ENCODE measurements around the gene SPEG.
A peak's percentile ranks its signal among the peaks of the same experiment; 100 is the strongest.

The SPEG gene

GRCh38 chr2:219468410-219469185, 34.0 kb downstream of the SPEG start:
- no peak for DNase-seq (ENCODE audit: low read depth)
- Histone ChIP-seq H3K9me3 (ENCODE audit: control insufficient read depth, low read length) (no peaks in the 10 kb centered on the region), H3K27me3 (replicated peaks; ENCODE audit: control insufficient read depth, insufficient read depth, low read length) (no peaks in the 10 kb centered on the region), H3K36me3 (ENCODE audit: control insufficient read depth, insufficient read depth, low read length, severe bottlenecking) (peaks cover 14% of the 10 kb centered on the region), H3K4me1 (ENCODE audit: control insufficient read depth, insufficient read depth, low read length) (peaks cover 6% of the 10 kb centered on the region), H3K4me3 (ENCODE audit: low read length) (no peak overlapping the region), H3K9ac (ENCODE audit: low read length) (no peak overlapping the region)

GRCh38 chr2:219469186-219469724, 34.6 kb downstream of the SPEG start:
- Histone ChIP-seq H3K9me3 (ENCODE audit: control insufficient read depth, low read length) (no peaks in the 10 kb centered on the region), H3K9ac (ENCODE audit: low read length) (no peak overlapping the region), H3K4me1 (ENCODE audit: control insufficient read depth, insufficient read depth, low read length) (peaks cover 6% of the 10 kb centered on the region), H3K4me3 (ENCODE audit: low read length) (no peak overlapping the region), H3K36me3 (ENCODE audit: control insufficient read depth, insufficient read depth, low read length, severe bottlenecking) (peaks cover 14% of the 10 kb centered on the region), H3K27me3 (replicated peaks; ENCODE audit: control insufficient read depth, insufficient read depth, low read length) (no peaks in the 10 kb centered on the region)
- DNase-seq (ENCODE audit: low read depth): peak; percentile 54

GRCh38 chr2:219470429-219470828, 35.8 kb downstream of the SPEG start:
- Histone ChIP-seq H3K4me3 (ENCODE audit: low read length) (no peak overlapping the region), H3K36me3 (ENCODE audit: control insufficient read depth, insufficient read depth, low read length, severe bottlenecking) (peaks cover 9% of the 10 kb centered on the region), H3K9me3 (ENCODE audit: control insufficient read depth, low read length) (no peaks in the 10 kb centered on the region), H3K9ac (ENCODE audit: low read length) (no peak overlapping the region), H3K27me3 (replicated peaks; ENCODE audit: control insufficient read depth, insufficient read depth, low read length) (no peaks in the 10 kb centered on the region), H3K4me1 (ENCODE audit: control insufficient read depth, insufficient read depth, low read length) (peaks cover 6% of the 10 kb centered on the region)
- no peak for DNase-seq (ENCODE audit: low read depth)

- no peak overlapping the region for H3K4me3 ChIP-seq (ENCODE audit: low read length)
- H3K4me1 ChIP-seq (ENCODE audit: control insufficient read depth, insufficient read depth, low read length): peaks cover 6% of the 10 kb centered on the region
- H3K9me3 ChIP-seq (ENCODE audit: control insufficient read depth, low read length): no peaks in the 10 kb centered on the region
- no peaks in the 10 kb centered on the region for H3K27me3 ChIP-seq (replicated peaks; ENCODE audit: control insufficient read depth, insufficient read depth, low read length)
- H3K9ac ChIP-seq (ENCODE audit: low read length): no peak overlapping the region
- DNase-seq (ENCODE audit: low read depth): no peak
- peaks cover 5% of the 10 kb centered on the region for H3K36me3 ChIP-seq (ENCODE audit: control insufficient read depth, insufficient read depth, low read length, severe bottlenecking)
Measured at GRCh38 chr2:219471476-219472371, 37.1 kb downstream of the SPEG start.

- Histone ChIP-seq H3K27me3 (replicated peaks; ENCODE audit: control insufficient read depth, insufficient read depth, low read length) (no peaks in the 10 kb centered on the region), H3K4me3 (ENCODE audit: low read length) (no peak overlapping the region), H3K9me3 (ENCODE audit: control insufficient read depth, low read length) (no peaks in the 10 kb centered on the region), H3K9ac (ENCODE audit: low read length) (no peak overlapping the region), H3K4me1 (ENCODE audit: control insufficient read depth, insufficient read depth, low read length) (peaks cover 6% of the 10 kb centered on the region), H3K36me3 (ENCODE audit: control insufficient read depth, insufficient read depth, low read length, severe bottlenecking) (peaks cover 5% of the 10 kb centered on the region)
- DNase-seq (ENCODE audit: low read depth): no peak
Measured at GRCh38 chr2:219472629-219473187, 38.1 kb downstream of the SPEG start.

- no peak overlapping the region for H3K4me3 ChIP-seq (ENCODE audit: low read length)
- H3K4me1 ChIP-seq (ENCODE audit: control insufficient read depth, insufficient read depth, low read length): peaks cover 6% of the 10 kb centered on the region
- no peak overlapping the region for H3K9ac ChIP-seq (ENCODE audit: low read length)
- H3K9me3 ChIP-seq (ENCODE audit: control insufficient read depth, low read length): no peaks in the 10 kb centered on the region
- H3K36me3 ChIP-seq (ENCODE audit: control insufficient read depth, insufficient read depth, low read length, severe bottlenecking): peaks cover 5% of the 10 kb centered on the region
- no peaks in the 10 kb centered on the region for H3K27me3 ChIP-seq (replicated peaks; ENCODE audit: control insufficient read depth, insufficient read depth, low read length)
- no peak for DNase-seq (ENCODE audit: low read depth)
Measured at GRCh38 chr2:219473511-219473910, 38.9 kb downstream of the SPEG start.

- no peaks in the 10 kb centered on the region for H3K9me3 ChIP-seq (ENCODE audit: control insufficient read depth, low read length)
- no peak overlapping the region for H3K4me3 ChIP-seq (ENCODE audit: low read length)
- H3K4me1 ChIP-seq (ENCODE audit: control insufficient read depth, insufficient read depth, low read length): peaks cover 2% of the 10 kb centered on the region
- no peaks in the 10 kb centered on the region for H3K27me3 ChIP-seq (replicated peaks; ENCODE audit: control insufficient read depth, insufficient read depth, low read length)
- no peak overlapping the region for H3K9ac ChIP-seq (ENCODE audit: low read length)
- DNase-seq (ENCODE audit: low read depth): no peak
- peaks cover 5% of the 10 kb centered on the region for H3K36me3 ChIP-seq (ENCODE audit: control insufficient read depth, insufficient read depth, low read length, severe bottlenecking)
Measured at GRCh38 chr2:219474285-219475060, 39.8 kb downstream of the SPEG start.

- peaks cover 5% of the 10 kb centered on the region for H3K36me3 ChIP-seq (ENCODE audit: control insufficient read depth, insufficient read depth, low read length, severe bottlenecking)
- H3K4me3 ChIP-seq (ENCODE audit: low read length): no peak overlapping the region
- no peaks in the 10 kb centered on the region for H3K4me1 ChIP-seq (ENCODE audit: control insufficient read depth, insufficient read depth, low read length)
- H3K9ac ChIP-seq (ENCODE audit: low read length): no peak overlapping the region
- DNase-seq (ENCODE audit: low read depth): no peak
- no peaks in the 10 kb centered on the region for H3K9me3 ChIP-seq (ENCODE audit: control insufficient read depth, low read length)
- H3K27me3 ChIP-seq (replicated peaks; ENCODE audit: control insufficient read depth, insufficient read depth, low read length): no peaks in the 10 kb centered on the region
Measured at GRCh38 chr2:219475278-219475677, 40.6 kb downstream of the SPEG start.

- Histone ChIP-seq H3K9me3 (ENCODE audit: control insufficient read depth, low read length) (no peaks in the 10 kb centered on the region), H3K36me3 (ENCODE audit: control insufficient read depth, insufficient read depth, low read length, severe bottlenecking) (peaks cover 8% of the 10 kb centered on the region), H3K27me3 (replicated peaks; ENCODE audit: control insufficient read depth, insufficient read depth, low read length) (no peaks in the 10 kb centered on the region), H3K4me3 (ENCODE audit: low read length) (no peak overlapping the region), H3K4me1 (ENCODE audit: control insufficient read depth, insufficient read depth, low read length) (no peaks in the 10 kb centered on the region), H3K9ac (ENCODE audit: low read length) (no peak overlapping the region)
- DNase-seq (ENCODE audit: low read depth): peak; percentile 73
Measured at GRCh38 chr2:219475697-219476651, 41.3 kb downstream of the SPEG start.

- Histone ChIP-seq H3K4me3 (ENCODE audit: low read length) (no peak overlapping the region), H3K9me3 (ENCODE audit: control insufficient read depth, low read length) (no peaks in the 10 kb centered on the region), H3K36me3 (ENCODE audit: control insufficient read depth, insufficient read depth, low read length, severe bottlenecking) (peaks cover 8% of the 10 kb centered on the region), H3K9ac (ENCODE audit: low read length) (no peak overlapping the region), H3K27me3 (replicated peaks; ENCODE audit: control insufficient read depth, insufficient read depth, low read length) (no peaks in the 10 kb centered on the region), H3K4me1 (ENCODE audit: control insufficient read depth, insufficient read depth, low read length) (no peaks in the 10 kb centered on the region)
- DNase-seq (ENCODE audit: low read depth): no peak
Measured at GRCh38 chr2:219476652-219477151, 42.1 kb downstream of the SPEG start.
